ENCODE results near the gene NPHP1. TPM values are rescaled to one million over a fixed set of nuclear protein-coding genes. Genes with fewer than 3 reads are reported as not detected.
A peak's percentile ranks its signal among the peaks of the same experiment; 100 is the strongest.
"Not testable (repeated sequence)": the region's sequence is repeated elsewhere in the genome, so short reads cannot be mapped to it uniquely, and the experiment has no call there.

Gene NPHP1
- total and polyA plus RNA-seq, 12 donors = 2.4 to 14.2 (median 5.9) TPM

DNA sequence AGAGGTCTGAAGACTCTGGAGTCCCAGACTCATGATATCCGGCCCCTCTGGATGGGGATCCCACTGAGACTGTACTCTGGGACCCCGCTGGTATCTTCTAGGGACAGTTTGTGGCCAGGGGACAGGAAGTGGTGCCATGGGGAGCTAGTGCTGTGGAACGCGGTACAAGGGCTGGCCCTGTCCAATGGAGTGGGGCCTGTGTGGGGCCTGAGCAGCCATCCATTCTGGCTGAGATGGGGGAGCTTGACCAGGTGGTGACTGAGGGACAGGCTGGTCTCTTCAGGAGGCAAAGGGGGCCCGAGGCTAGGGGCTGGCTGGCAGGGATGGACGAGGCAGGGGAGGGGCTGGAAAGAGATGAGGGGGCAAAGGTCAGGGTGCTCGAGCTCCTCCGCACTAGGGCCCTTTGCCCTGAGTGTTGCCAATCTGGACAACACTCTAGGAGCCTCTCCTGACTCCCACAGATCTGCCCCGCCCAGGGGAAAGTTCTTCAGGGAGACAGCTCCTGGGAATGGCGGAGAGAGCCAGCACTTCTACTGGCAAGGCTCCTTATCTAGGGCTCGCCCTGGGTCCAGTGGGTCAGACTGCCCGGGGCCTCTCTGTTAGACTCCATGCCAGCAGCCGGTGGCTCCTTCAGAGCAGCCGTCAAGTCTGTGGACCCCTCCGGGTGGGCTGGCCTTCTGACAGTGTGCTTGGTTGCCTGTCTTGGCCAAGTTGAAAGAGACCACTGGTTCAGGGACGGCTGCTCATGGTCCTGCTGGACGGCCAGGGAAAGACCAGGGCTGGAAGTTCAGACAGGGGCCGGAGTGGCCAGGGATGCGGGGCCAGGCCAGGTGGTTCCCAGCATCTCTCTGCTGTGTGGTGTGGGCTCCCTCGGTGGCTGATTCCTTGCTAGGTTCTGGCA is 101.5 kb downstream of the NPHP1 start:
- Histone ChIP-seq H3K9me3 (replicated peaks in 1 of 3) (no peaks in the 10 kb centered on the region), H3K27ac (no peak overlapping the region), H3K4me3 (no peak overlapping the region), H3K4me1 (replicated peaks in 1 of 2) (peaks cover 6 to 16% of the 10 kb centered on the region in 2 donors), H3K36me3 (replicated peaks in 1 of 2) (no peaks in the 10 kb centered on the region), H3K27me3 (no peaks in the 10 kb centered on the region)
- intact Hi-C loops (cut with DNase I) = no loop called here
- WGBS, 4 donors = 81 to 97% (median 88%) methylated on average over 3 to 20 of the region's 20 CpGs
- DNase-seq = peak in 1 of 7 donors; percentile 40
- TF ChIP-seq, protein P1, sequence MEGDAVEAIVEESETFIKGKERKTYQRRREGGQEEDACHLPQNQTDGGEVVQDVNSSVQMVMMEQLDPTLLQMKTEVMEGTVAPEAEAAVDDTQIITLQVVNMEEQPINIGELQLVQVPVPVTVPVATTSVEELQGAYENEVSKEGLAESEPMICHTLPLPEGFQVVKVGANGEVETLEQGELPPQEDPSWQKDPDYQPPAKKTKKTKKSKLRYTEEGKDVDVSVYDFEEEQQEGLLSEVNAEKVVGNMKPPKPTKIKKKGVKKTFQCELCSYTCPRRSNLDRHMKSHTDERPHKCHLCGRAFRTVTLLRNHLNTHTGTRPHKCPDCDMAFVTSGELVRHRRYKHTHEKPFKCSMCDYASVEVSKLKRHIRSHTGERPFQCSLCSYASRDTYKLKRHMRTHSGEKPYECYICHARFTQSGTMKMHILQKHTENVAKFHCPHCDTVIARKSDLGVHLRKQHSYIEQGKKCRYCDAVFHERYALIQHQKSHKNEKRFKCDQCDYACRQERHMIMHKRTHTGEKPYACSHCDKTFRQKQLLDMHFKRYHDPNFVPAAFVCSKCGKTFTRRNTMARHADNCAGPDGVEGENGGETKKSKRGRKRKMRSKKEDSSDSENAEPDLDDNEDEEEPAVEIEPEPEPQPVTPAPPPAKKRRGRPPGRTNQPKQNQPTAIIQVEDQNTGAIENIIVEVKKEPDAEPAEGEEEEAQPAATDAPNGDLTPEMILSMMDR (IDR thresholded peaks at IDR 0.05) = no peak
- TF ChIP-seq POLR2A (IDR thresholded peaks at IDR 0.05) = no peak

DNA sequence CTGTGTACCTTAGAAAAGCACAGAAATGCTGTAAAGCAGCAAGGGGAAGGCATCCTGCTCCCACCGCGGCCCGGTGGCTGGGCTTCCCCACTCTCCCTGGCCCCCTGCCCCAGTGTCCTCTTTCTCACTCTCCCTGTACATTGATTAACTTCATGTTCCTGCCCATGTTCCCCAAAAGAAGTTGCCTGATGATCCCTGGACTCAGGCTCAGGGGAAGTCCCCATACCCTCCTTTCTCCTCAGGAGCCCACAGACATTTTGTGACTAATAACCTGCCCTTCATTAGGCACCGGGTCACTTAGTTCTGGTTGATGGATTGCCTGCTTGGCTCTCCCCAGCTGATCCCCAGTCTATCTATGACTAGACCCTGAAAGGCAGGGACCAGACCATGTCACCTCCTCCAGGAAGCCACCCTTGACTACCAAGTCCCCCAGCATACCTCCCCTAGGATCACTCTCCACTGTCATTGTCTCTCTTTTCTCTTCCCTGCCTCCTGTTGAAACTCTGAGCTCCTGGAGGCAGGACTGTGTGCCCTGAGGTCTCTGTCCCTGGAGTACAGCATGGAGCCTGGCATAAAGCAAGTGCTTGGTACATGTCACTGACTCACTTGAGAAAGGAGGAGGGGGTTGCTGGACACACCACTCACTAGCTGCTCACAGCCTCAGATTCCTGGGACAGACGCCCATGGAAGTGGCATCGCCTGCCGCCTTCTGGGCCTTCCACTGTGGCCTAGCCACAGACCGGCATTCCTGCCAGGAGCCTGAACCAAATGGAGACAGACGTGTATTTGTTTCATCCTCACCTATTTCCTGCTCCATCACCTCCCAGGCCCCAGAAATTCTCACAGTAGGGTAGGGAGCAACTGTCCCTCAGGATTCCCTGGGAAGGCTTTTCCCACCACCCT is 102.7 kb downstream of the NPHP1 start:
- Histone ChIP-seq H3K36me3 (replicated peaks in 1 of 2) (no peaks in the 10 kb centered on the region), H3K27me3 (no peaks in the 10 kb centered on the region), H3K4me3 (no peak overlapping the region), H3K9me3 (replicated peaks in 1 of 3) (no peaks in the 10 kb centered on the region), H3K4me1 (replicated peaks in 1 of 2) (peaks cover 6 to 16% of the 10 kb centered on the region in 2 donors), H3K27ac (peak overlapping the region; percentile 60 to 96 (median 82))
- WGBS, 4 donors = 11 to 67% (median 52%) methylated on average over 4 to 9 of the region's 9 CpGs
- DNase-seq = peak in 2 of 7 donors; percentile 47 to 49
- intact Hi-C loops (cut with DNase I) = no loop called here
- TF ChIP-seq, protein P1 (IDR thresholded peaks at IDR 0.05) = no peak
- TF ChIP-seq POLR2A (IDR thresholded peaks at IDR 0.05) = no peak

DNA sequence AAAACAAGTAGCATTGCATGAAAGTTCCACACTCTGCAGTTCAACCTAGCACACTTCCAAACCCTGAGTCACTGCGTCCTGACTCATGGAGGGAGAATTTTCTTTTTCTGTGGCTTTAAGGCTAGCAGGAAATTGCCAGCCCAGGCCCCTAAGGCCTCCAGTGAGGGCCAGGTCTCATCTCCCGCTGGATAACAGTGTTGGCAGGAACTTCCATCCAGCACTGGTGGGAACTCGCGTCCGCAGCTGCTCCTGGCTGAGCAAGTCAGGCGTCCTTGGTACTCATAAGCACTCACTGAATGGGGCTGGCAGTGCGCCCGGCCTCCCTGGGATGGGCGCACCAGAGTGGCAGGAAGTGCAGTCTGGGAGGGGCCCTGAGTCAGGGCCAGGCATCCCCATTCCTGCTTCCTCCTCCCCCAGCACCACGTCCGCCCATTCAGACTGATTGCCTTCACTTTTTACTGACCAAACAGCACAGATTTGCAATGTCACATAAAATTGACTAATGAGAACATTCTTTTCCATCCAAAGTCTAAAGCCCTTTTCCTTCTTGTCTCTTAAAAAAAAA is 103.5 kb downstream of the NPHP1 start:
- H3K36me3 ChIP-seq (replicated peaks in 1 of 2) = no peaks in the 10 kb centered on the region
- no peaks in the 10 kb centered on the region for H3K27me3 ChIP-seq
- 1 to 10% (median 5%) methylated on average over 5 to 11 of the region's 11 CpGs for WGBS, 4 donors
- intact Hi-C loops (cut with DNase I) = no loop called here
- H3K4me1 ChIP-seq (replicated peaks in 1 of 2) = peaks cover 6 to 16% of the 10 kb centered on the region in 2 donors
- peak in 1 of 2 donors; percentile 51 for TF ChIP-seq POLR2A (IDR thresholded peaks at IDR 0.05)
- TF ChIP-seq, protein P1 (IDR thresholded peaks at IDR 0.05) = no peak
- DNase-seq = peak; percentile 92 to 100 (median 97)
- no peak overlapping the region for H3K4me3 ChIP-seq
- H3K9me3 ChIP-seq (replicated peaks in 1 of 3) = no peaks in the 10 kb centered on the region
- H3K27ac ChIP-seq = peak overlapping the region; percentile 60 to 96 (median 82)

DNA sequence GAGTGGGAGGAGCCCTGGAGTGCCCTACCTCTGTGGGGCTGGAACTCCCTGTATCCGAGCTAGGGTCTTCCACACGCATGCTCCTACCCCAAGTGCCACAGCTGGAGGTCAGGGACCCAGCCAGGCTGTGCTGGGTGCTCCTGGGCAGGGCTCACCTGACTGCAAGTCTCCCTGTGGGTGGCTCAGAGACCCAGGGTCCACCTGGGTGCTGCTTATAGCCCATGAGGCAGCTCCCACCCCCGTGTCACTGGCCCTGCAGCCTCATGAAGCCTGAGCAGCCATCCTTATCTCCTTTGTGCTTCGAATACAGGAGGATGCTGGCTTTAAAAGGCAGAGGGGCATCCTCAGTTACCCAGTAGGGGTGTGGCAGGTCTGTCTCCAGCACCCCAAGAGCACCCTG is 103.9 kb downstream of the NPHP1 start:
- H3K9me3 ChIP-seq (replicated peaks in 1 of 3); DNase-seq; intact Hi-C loops (cut with DNase I); H3K27me3 ChIP-seq; H3K4me3 ChIP-seq; H3K36me3 ChIP-seq (replicated peaks in 1 of 2): not testable (repeated sequence)
- Histone ChIP-seq H3K4me1 (replicated peaks in 1 of 2) (peaks cover 6 to 16% of the 10 kb centered on the region in 2 donors), H3K27ac (peak overlapping the region; percentile 39 to 96 (median 82))
- whole genome bisulfite sequencing, 4 donors = 67 to 83% (median 70%) methylated on average over 2 to 4 of the region's 4 CpGs
